Measurements from ENCODE around the gene UEVLD.

Gene UEVLD

DNA sequence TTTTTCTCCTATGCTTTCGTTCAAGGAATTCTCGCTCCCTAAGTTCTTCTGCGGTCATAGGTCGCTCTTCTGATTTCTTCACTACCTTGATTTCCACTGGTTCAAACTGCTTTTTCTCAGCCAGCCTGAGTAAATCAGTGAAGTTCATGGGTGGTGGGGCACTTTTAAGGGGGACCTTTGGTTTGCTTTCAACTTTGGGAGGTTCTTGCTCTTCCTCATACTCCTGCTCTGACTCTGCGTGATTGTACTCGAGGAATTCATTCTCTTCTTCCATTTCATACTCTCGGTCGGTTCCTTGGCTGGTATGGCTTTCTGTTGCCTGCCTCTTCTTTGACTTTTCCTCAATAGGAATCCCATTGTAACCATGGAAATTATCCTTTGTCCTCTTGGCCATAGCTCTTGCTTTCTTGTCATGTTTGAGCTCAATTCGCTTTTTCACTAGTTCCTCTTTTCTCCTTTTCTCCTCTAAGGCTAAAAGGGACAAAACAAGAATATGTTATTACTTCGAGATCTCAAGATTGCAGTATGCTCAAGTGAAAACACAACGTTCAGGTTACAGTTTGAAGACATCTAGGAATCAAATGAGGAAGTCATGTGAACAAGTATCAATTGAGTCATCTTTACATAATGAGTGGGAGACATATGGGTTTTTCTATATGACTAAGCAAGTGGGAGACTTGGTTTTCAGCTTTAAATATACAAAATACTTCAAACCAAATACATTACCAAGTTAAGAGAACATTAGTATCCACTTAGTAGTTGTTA is 27.3 kb upstream of the UEVLD start:
- no peaks in the 10 kb centered on the region for H3K9me2 ChIP-seq (replicated peaks; ENCODE audit: insufficient read depth, low read length)
- no peaks in the 10 kb centered on the region; the same call in 1 of the 2 replicates for H3F3A ChIP-seq (ENCODE audit: insufficient read depth, low read length)
- H2AFZ ChIP-seq (ENCODE audit: low read length), result no peak overlapping the region
- H3K9ac ChIP-seq (ENCODE audit: low read length), result no peak overlapping the region
- peaks cover 11% of the 10 kb centered on the region; the same call in 1 of the 2 replicates for H4K20me1 ChIP-seq (ENCODE audit: insufficient read depth, low read length)
- H3K36me3 ChIP-seq (replicated peaks; ENCODE audit: insufficient read depth, low read length), result peaks cover 9% of the 10 kb centered on the region
- H3K9me3 ChIP-seq (replicated peaks; ENCODE audit: insufficient read depth, low read length), result no peaks in the 10 kb centered on the region
- H3K79me2 ChIP-seq (ENCODE audit: low read length), result peaks cover 46% of the 10 kb centered on the region
- H3K4me2 ChIP-seq (ENCODE audit: low read depth, low read length), result no peak overlapping the region
- DNase-seq, result no peak
- H3K4me1 ChIP-seq (ENCODE audit: low read length), result 0 out of 2 replicates have a peak, but pooled peaks cover 9% of the 10 kb centered on the region
- no peak overlapping the region for H3K4me3 ChIP-seq (ENCODE audit: low read length)
- no peaks in the 10 kb centered on the region for H3K27me3 ChIP-seq (replicated peaks; ENCODE audit: insufficient read depth, low read length)
- H3K27ac ChIP-seq (ENCODE audit: low read length), result no peak overlapping the region
- TF ChIP-seq EZH2 (optimal IDR thresholded peaks at IDR 0.05; ENCODE audit: low read depth, low read length) (no peak), CTCF (IDR thresholded peaks at IDR 0.05; ENCODE audit: low read length) (no peak), EZH2phosphoT487 (IDR thresholded peaks at IDR 0.05; ENCODE audit: low read length) (no peak)

- no peaks in the 10 kb centered on the region for H3K27me3 ChIP-seq (replicated peaks; ENCODE audit: insufficient read depth, low read length)
- H3K4me3 ChIP-seq (ENCODE audit: low read length), result no peak overlapping the region
- H3K9ac ChIP-seq (ENCODE audit: low read length), result no peak overlapping the region
- H3K9me3 ChIP-seq (replicated peaks; ENCODE audit: insufficient read depth, low read length), result no peaks in the 10 kb centered on the region
- no peaks in the 10 kb centered on the region for H3K9me2 ChIP-seq (replicated peaks; ENCODE audit: insufficient read depth, low read length)
- H3K4me2 ChIP-seq (ENCODE audit: low read depth, low read length), result no peak overlapping the region
- TF ChIP-seq EZH2phosphoT487 (IDR thresholded peaks at IDR 0.05; ENCODE audit: low read length) (no peak), EZH2 (optimal IDR thresholded peaks at IDR 0.05; ENCODE audit: low read depth, low read length) (no peak), CTCF (IDR thresholded peaks at IDR 0.05; ENCODE audit: low read length) (no peak)
- H3K4me1 ChIP-seq (ENCODE audit: low read length), result 0 out of 2 replicates have a peak, but pooled peaks cover 9% of the 10 kb centered on the region
- no peaks in the 10 kb centered on the region; the same call in 1 of the 2 replicates for H3F3A ChIP-seq (ENCODE audit: insufficient read depth, low read length)
- H3K79me2 ChIP-seq (ENCODE audit: low read length), result peaks cover 37% of the 10 kb centered on the region
- H4K20me1 ChIP-seq (ENCODE audit: insufficient read depth, low read length), result peaks cover 11% of the 10 kb centered on the region; the same call in 1 of the 2 replicates
- DNase-seq, result no peak
- no peak overlapping the region for H3K27ac ChIP-seq (ENCODE audit: low read length)
- peaks cover 9% of the 10 kb centered on the region for H3K36me3 ChIP-seq (replicated peaks; ENCODE audit: insufficient read depth, low read length)
- H2AFZ ChIP-seq (ENCODE audit: low read length), result no peak overlapping the region
These were observed 26.1 kb upstream of the UEVLD start for GRCh38 chr11:18614667-18615066.

- TF ChIP-seq EZH2phosphoT487 (IDR thresholded peaks at IDR 0.05; ENCODE audit: low read length) (no peak), CTCF (IDR thresholded peaks at IDR 0.05; ENCODE audit: low read length) (no peak), EZH2 (optimal IDR thresholded peaks at IDR 0.05; ENCODE audit: low read depth, low read length) (no peak)
- H3K27ac ChIP-seq (ENCODE audit: low read length), result no peak overlapping the region
- no peak overlapping the region for H2AFZ ChIP-seq (ENCODE audit: low read length)
- H3F3A ChIP-seq (ENCODE audit: insufficient read depth, low read length), result no peaks in the 10 kb centered on the region
- no peaks in the 10 kb centered on the region for H3K27me3 ChIP-seq (replicated peaks; ENCODE audit: insufficient read depth, low read length)
- H3K79me2 ChIP-seq (ENCODE audit: low read length), result peaks cover 15% of the 10 kb centered on the region
- H3K9me2 ChIP-seq (replicated peaks; ENCODE audit: insufficient read depth, low read length), result no peaks in the 10 kb centered on the region
- H4K20me1 ChIP-seq (ENCODE audit: insufficient read depth, low read length), result no peaks in the 10 kb centered on the region
- H3K9ac ChIP-seq (ENCODE audit: low read length), result no peak overlapping the region
- H3K36me3 ChIP-seq (replicated peaks; ENCODE audit: insufficient read depth, low read length), result peaks cover 9% of the 10 kb centered on the region
- H3K4me3 ChIP-seq (ENCODE audit: low read length), result no peak overlapping the region
- H3K4me2 ChIP-seq (ENCODE audit: low read depth, low read length), result no peak overlapping the region
- no peaks in the 10 kb centered on the region for H3K9me3 ChIP-seq (replicated peaks; ENCODE audit: insufficient read depth, low read length)
- no peak for DNase-seq
- no peaks in the 10 kb centered on the region for H3K4me1 ChIP-seq (ENCODE audit: low read length)
These were observed 23.9 kb upstream of the UEVLD start for GRCh38 chr11:18612394-18612793.
